Kidney (tissue), 14 donors: ENCODE measurements around the gene CPSF4. TPM values are rescaled to one million over a fixed set of nuclear protein-coding genes. Genes with fewer than 3 reads are reported as not detected.

Source experiments
- DNase-seq, 5 donors: peaks; one replicate each; pipeline ENCODE4 v3.0.0-alpha.2; 2013 to 2020
- FAIRE-seq: peaks from 2 replicates; lab custom pipeline; 2012; peaks lifted over from hg19 to GRCh38; lab: Jason Lieb, UNC
- H3K27ac ChIP-seq, 2 donors: one replicate each; pipeline ENCODE4 v1.7.0; 2013; ENCODE audit warnings: low read depth in 2 of 2, low read length in 2 of 2, inconsistent platforms in 1 of 2
- H3K27me3 ChIP-seq: one replicate; pipeline ENCODE4 v1.7.1; 2013; ENCODE audit warnings: low read length, inconsistent platforms; ENCODE audit not compliant: control insufficient read depth, insufficient read depth
- H3K36me3 ChIP-seq, 3 donors: one replicate each; pipeline versions ENCODE4 v1.7.0 to v1.7.1; 2013; ENCODE audit warnings: low read length in 3 of 3, control low read depth in 1 of 3, inconsistent platforms in 1 of 3; ENCODE audit not compliant: insufficient read depth in 3 of 3, control insufficient read depth in 2 of 3
- H3K4me1 ChIP-seq, 3 donors: one replicate each; pipeline versions ENCODE4 v1.7.0 to v1.7.1; 2013; ENCODE audit warnings: low read length in 3 of 3, inconsistent platforms in 1 of 3, low read depth in 1 of 3; ENCODE audit not compliant: control insufficient read depth in 2 of 3, insufficient read depth in 2 of 3
- H3K4me3 ChIP-seq, 3 donors: one replicate each; pipeline versions ENCODE4 v1.7.0 to v1.8.1; 2013; ENCODE audit warnings: low read length in 3 of 3, control low read depth in 1 of 3, inconsistent platforms in 1 of 3
- H3K9ac ChIP-seq, 3 donors: one replicate each; pipeline versions ENCODE4 v1.7.0 to v1.7.1; 2013; ENCODE audit warnings: low read length in 3 of 3, control low read depth in 1 of 3, inconsistent platforms in 1 of 3
- H3K9me3 ChIP-seq, 3 donors: one replicate each; pipeline versions ENCODE4 v1.7.0 to v1.7.1; 2013; ENCODE audit warnings: low read length in 3 of 3, control low read depth in 1 of 3, inconsistent platforms in 1 of 3; ENCODE audit not compliant: control insufficient read depth in 2 of 3, insufficient read depth in 1 of 3
- intact Hi-C: fragments of 100-400 bp; cut with DNase I; formaldehyde crosslinking; loops from one replicate; pipeline ENCODE4 v1.11.1; 2022
- polyA plus RNA-seq: library from polyadenylated mRNA; stranded (reverse); fragments of 350-450 nt; fragmentation: Illumina TruSeq; extraction: RNeasy Lipid Tissue Mini Kit (QIAGEN cat#74804); gene quantifications from one replicate; pipeline ENCODE4 v1.2.3, GENCODE V29; 2014; ENCODE audit warnings: low read depth, low replicate concordance; ENCODE audit not compliant: insufficient read depth
- total RNA-seq: library from RNA; stranded (reverse); fragmentation: NEBNext Ultra II Directional; extraction: Animal tissue kit (Norgen Biotek cat#: 25700); gene quantifications from one replicate; pipeline ENCODE4 v1.2.1, GENCODE V29; 2021
- TF ChIP-seq, protein P1 (sequence below): IDR thresholded peaks from 3 replicates; pipeline ENCODE4 v1.5.1; 2012; ENCODE audit warnings: mild to moderate bottlenecking, moderate library complexity, borderline replicate concordance; ENCODE audit not compliant: insufficient read depth; ENCODE audit errors: extremely low read depth
- donor health status: control.
- donor health status: control.
- donor health status: control.
- donor health status: control.
- donor health status: control.
- donor health status: DM: yes; HTN: yes; CAD: no.
- donor health status: Normal renal cell carcinoma (clear cell type).

CPSF4 gene
- total and polyA plus RNA-seq, 2 donors from 2014 or later = 24.2 to 28.9 TPM

DNA sequence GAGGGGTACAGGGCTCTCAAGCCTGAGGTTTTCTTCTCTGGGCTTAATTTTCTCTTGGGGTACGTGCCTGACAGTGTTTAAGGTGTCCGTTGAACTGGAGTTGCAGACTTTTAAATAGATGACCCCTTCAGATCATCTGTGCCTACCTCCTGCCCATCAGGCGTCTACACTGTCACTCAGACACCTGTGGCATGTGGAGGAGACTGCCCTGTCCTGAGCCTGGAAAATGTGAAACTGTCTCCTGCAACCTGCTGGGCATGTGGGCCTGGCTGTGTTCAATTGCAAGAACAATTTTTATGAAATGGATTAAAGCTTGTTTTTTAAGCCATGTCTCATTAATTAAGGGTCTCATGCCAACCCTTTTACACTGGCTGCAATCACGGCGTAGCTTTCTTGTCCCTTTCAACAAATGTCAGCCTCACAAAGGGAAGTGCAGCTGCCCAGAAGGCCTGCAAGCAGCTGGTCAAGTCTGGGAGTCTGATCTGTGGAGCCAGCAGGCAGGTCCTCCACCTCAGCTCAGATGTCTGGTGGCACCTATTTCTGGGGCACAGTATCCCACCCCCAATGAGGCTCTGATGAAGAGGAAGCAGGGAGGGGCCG is 18.4 kb downstream of the CPSF4 start:
- no peak overlapping the region for H3K9ac ChIP-seq
- DNase-seq (no peak), FAIRE-seq (no peak)
- no peak overlapping the region for H3K27ac ChIP-seq
- TF ChIP-seq, protein P1, sequence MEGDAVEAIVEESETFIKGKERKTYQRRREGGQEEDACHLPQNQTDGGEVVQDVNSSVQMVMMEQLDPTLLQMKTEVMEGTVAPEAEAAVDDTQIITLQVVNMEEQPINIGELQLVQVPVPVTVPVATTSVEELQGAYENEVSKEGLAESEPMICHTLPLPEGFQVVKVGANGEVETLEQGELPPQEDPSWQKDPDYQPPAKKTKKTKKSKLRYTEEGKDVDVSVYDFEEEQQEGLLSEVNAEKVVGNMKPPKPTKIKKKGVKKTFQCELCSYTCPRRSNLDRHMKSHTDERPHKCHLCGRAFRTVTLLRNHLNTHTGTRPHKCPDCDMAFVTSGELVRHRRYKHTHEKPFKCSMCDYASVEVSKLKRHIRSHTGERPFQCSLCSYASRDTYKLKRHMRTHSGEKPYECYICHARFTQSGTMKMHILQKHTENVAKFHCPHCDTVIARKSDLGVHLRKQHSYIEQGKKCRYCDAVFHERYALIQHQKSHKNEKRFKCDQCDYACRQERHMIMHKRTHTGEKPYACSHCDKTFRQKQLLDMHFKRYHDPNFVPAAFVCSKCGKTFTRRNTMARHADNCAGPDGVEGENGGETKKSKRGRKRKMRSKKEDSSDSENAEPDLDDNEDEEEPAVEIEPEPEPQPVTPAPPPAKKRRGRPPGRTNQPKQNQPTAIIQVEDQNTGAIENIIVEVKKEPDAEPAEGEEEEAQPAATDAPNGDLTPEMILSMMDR = no peak
- intact Hi-C loops = no loop called here
- no peaks in the 10 kb centered on the region for H3K27me3 ChIP-seq
- H3K4me1 ChIP-seq = no peaks in the 10 kb centered on the region
- H3K9me3 ChIP-seq = no peaks in the 10 kb centered on the region
- H3K4me3 ChIP-seq = no peak overlapping the region
- H3K36me3 ChIP-seq = peaks cover 0 to 34% (median 20%) of the 10 kb centered on the region in 3 donors

DNA sequence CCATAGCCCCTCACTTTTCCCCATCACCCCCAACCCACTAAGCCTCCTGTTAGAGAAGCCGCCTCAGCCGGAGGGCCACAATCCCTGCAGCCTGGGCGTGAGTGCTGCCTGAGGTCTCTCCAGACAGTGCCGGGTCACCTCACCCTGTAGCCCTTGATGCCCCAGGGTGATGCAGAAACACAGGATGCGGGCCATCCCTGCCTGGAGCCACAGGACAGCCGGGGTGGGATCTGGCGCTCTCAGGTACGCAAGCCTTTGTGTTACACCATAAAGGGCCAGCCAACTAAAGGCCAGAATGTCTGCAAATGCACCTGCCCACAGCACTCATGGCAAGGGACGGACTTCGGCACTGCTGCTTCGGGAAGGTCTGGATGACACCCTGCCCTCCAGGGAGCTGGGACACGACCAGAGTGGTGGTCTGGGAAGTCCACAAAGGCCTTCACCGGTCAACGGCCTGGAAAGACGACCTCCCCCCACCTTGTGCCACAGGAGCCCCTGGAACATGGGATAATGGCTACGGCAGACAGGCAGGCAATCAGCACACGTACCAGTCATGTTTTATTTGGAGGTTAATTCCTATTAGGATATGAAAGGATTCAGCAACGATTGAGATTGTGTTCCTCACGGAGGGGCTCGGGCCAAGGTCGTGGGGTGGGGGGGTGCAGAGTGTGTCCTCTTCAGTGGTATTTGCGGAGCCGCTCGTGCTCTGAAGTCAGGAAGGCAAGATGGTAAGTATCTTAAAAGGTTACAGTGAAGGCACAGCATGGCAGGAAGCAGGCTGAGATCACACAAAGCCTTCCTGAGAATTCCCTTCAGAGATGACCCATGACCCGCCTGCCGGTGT is 19.1 kb downstream of the CPSF4 start:
- Histone ChIP-seq H3K4me3 (no peak overlapping the region), H3K36me3 (peaks cover 0 to 30% (median 20%) of the 10 kb centered on the region in 3 donors), H3K9me3 (no peaks in the 10 kb centered on the region), H3K27ac (no peak overlapping the region), H3K27me3 (no peaks in the 10 kb centered on the region), H3K9ac (no peak overlapping the region), H3K4me1 (no peaks in the 10 kb centered on the region)
- DNase-seq (no peak), FAIRE-seq (no peak)
- intact Hi-C loops = no loop called here
- TF ChIP-seq, protein P1 = no peak

DNA sequence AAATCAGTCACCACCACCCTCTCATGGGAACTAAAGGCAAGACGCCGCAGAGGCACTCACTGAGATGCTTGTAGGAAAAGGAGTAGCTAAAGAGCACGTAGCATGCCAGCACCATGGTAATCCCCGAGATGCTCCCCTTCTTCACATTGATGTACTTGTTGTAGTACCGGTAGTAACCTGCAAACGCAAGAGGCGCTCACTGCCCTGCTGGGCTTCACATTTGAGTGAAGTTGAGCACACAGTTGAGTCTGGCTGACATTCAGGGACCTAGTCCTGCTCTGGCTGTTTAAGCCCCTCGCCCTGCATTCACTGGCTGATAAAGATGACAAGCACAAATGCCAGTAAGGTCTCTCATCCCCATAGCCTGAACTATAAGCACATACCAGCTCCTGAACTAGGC is 20.3 kb downstream of the CPSF4 start:
- Histone ChIP-seq H3K9me3 (no peaks in the 10 kb centered on the region), H3K9ac (no peak overlapping the region), H3K4me3 (no peak overlapping the region), H3K36me3 (peaks cover 0 to 29% (median 22%) of the 10 kb centered on the region in 3 donors), H3K27me3 (no peaks in the 10 kb centered on the region), H3K27ac (no peak overlapping the region), H3K4me1 (peaks cover 0 to 2% (median 0%) of the 10 kb centered on the region in 3 donors)
- DNase-seq = peak in 1 of 5 donors; percentile 2
- intact Hi-C loops = no loop called here
- TF ChIP-seq, protein P1 = no peak
- FAIRE-seq = no peak
